Suppressor macrophage treated with lipopolysaccharide for 4 hours (primary cell): ENCODE measurements around the gene CCSER1.

Source experiments
- DNase-seq: peaks from one replicate; pipeline ENCODE4 v3.0.0-alpha.2; 2020

CCSER1 gene

DNA sequence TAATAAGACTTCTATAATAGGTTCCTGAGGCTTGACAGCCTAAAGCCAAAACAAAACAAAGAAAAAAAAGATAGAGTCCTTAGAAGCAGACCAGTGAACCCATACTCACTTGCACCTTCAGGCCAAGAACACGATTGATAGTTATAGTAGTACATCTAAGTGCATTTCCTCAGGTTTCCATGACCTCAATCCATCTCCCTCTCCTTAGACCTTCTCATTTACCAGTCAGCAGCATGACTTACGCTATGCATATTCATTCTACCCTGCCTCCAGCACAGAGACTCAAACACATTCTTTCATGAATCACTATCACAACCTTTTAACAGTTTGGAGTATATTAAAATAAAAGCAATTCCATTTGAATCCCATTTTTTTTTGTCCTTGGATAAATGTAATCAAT, 855.6 kb downstream of the CCSER1 start:
- DNase-seq = no peak

DNA sequence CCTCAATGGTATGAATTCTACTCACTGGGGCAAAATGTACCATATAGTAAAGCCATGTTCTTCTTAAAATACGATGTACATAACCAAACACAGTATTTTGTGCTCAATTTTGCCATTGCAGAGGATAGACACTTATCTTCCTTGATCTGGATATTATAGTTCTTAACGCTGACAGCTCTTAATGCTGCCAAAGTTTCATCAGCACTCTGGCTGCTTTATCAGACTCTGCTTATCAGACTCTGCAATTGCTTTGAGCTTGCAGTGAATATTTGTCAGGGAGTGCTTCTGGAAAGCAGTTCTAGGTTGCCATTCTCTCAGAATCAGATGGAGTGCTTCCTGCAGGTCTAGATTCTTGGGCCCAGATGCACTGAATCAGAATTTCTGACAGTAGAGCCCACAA, 863.1 kb downstream of the CCSER1 start:
- DNase-seq = no peak

DNA sequence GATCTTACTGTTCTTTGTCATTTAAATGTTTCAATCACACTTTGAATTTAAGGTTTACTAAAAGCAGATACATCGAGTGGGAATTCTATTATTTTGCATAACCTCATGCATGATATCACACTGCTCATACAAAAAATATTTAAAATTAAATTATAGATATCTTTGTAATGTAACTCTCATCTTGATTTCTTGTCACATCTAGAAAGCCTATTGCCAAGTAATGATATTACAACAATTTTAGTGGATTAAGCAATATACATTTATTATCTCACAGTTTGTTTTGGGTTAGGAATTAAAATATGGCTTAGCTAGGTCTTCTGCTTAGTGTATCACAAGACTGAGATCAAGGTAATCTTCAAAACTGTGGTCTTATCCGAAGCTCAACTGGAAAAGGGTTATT, 865.0 kb downstream of the CCSER1 start:
- no peak for DNase-seq

DNA sequence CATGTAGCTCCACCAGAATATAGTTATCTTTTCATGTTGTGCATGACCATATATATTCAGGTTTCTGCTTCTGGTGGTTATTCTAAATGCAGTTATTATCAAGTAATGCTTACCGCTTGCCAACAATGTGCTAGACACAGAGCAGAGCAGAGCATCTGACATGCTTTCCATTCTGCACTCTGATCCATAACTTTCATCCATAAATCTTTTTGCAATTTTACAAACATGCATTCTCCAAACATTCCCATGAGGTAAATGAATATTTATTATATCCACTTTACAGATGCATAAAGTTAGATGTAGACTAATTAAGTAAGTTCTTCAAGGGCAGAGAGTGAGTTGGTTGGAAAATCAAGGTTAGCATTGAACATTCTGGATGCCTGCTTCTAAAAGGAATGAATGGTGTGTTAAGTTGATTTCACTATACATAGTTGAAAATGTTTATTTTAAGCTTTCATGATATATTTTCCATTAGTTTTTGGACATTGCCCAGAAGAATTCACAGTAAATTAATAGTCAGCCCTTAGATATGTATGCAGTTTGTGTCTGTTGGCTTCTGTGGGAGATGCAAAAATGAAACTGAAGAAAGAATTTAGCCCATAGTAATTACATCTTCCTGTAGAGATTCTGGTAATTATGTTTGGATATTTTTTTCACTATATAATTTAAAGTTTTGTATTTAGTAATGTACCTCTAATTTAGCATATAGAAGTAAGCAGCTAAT, 867.8 kb downstream of the CCSER1 start:
- DNase-seq = no peak

DNA sequence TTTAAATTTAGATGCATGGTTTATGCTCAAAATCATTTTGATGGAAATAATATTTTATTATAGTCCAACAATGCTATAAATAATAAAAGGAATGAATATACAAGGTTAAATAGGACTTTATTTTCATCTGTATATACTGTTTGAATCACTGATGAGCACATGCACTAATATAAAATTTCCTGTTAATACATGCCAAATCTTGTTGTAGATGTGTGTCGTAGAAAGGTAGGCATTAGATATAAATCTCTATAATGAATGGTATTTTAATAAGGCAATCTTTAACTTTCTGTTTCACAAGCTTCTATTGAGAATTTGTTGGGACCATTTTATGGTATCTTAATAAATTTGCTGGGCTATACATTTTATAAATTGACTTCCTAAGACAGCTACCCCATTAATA, 868.8 kb downstream of the CCSER1 start:
- no peak for DNase-seq

DNA sequence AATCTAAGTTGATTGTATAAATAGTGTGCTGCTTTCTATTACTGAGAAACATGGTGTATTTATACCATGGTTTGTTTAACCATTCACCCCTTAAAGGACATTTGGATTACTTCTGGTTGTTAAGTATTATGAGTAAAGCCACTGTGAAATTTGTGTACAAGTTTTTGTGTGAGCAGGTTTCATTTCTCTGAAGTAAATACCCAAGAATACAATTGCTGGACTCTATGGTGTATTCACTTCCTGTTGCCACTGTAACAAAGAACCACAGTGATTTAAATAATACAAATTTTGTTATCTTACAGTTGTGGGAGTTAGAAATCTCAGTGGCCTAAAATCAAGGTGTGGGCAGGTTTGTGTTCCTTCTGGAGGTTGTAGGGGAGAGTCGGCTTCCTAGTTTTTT, 869.6 kb downstream of the CCSER1 start:
- DNase-seq = no peak

DNA sequence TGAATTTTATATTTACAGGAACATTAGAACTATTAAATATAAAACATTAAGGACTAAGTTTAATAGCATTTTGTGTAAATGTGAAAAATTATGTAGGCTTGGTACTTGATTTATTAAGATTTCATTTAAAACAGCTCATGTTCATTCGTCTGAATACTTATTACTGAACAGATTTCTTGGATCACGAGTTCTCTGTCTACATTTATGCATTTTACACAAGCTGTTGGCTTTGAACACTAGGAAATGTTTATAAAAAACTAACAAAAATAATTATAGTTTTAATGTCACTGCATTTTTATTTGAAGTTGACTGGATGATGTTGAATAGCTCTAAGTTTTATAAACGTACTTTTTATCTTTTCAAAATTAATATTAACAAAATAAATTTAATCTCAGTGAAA, 888.7 kb downstream of the CCSER1 start:
- no peak for DNase-seq

DNA sequence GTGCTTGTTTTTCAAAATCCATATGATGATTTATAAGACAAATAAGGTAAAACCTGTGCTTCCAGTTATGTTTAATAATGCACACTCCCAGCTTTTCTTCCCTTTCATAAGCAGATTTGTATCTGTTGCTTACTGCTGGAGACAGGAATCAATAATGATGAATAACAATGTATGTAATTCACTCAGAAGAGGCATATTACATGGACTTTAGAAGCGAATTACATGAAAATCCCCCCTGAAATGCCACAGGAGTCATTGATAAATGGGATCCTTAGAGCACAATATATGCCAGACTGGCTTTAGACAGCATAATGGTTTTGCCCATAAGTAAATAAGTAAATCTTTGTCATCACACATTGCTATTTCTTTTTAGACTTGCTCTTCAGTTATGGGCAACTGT, 892.3 kb downstream of the CCSER1 start:
- no peak for DNase-seq

DNA sequence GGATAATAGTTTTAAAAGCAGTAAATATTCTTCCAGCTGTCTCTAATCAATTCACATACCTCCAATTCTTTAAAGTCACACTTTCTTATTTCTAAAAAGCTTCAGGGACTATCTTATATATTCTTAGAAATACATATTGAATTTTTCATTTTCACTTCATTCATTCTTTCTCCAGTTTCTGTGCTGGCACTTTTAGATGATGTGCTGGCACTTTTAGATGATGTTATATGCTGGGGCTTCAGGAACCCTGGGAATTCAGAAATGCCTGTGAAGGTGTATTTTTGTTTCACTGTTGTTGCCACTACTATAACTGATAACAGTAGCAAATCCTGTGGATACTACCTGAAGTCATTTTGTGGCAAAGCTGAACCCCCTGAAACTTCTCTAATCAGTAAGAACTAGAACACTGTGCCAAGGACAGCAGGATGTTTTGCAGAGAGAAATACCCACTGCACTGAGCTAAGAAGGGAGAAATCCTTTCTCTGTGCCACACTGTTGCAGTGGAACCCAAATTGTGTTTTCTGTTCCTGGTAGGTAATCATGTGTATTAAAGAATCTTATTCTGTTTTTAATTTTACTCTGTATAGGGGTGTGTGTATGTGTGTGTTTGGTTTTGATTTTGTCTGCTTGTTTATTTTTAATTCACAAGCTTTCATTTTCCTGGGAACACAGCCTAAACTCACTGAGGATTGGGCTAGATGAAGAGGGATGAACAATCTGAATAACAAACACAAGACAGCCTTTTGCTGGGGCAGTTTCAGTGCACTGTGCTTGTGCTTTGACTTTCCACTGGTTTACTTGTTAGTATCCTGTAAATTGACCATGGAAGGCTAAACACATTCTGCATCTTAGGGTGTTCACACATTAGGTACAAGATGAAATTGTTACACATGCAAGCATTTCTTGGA, 898.3 kb downstream of the CCSER1 start:
- DNase-seq = no peak

DNA sequence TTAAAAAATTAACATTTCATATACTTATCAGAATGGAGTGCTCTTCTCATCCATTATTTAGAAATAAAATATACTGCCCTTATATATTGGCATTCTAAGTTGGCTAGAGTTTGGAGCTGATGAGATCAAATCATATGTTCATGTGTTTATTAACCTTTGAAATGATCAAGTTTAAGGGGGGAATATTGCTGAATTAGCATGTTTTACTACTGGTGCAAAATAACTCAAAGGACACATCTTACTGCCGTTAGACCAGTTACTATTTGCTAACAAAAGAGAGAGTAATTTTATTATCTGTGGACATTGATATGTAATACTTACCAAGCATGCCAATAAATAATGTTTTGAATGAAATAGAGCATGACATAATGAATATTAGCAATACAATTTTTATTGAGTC, 901.0 kb downstream of the CCSER1 start:
- no peak for DNase-seq

DNA sequence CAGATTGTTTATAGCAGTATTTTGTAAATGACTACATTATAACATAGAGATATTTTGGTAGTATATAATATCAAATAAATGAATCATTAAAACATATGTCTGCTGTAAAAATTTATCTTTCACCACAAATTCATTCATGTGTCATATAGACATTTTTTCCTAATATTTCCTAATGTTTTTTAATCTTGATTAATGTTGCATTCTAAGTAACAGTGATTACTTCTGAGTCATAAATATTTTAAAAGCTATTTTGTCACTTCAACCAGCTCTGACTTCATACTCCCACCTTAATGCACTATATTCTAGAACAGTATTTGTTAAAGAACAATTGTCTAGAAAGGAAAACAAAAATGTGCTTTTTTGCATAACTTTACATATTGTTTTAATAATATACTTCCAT, 904.6 kb downstream of the CCSER1 start:
- DNase-seq = no peak

DNA sequence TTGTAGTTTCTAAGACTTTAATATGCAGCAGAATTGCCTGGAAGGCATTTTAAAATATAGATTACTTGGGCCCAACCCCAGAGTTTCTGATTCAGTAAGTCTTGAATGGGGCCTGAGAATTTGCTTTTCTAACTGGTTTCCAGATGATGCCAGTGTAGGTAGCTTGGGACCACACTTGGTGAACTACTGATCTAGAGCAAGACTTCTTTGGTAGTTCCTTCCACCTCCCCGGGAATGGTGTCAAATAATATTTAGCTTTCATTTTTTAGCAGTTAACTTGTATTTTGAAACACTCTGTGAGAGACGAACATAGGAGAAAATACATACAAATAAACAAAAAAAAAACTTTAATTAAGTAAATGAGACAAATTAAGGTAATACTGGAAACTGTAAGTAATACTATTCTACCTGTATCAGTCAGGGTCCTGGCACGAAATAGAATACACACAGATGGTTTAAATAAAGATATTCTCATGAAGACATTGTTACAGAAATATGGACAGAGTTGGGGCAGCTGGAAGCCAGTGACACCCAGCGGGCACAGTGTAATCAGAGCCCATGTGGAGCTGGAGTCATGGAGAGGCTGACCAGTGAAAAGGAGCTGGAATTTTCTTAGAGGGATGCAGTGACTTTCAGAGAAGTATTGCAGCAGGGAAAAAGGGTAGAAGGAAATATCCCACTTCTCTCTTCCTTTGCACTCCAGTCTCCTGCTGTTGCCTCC, 905.7 kb downstream of the CCSER1 start:
- DNase-seq = no peak

DNA sequence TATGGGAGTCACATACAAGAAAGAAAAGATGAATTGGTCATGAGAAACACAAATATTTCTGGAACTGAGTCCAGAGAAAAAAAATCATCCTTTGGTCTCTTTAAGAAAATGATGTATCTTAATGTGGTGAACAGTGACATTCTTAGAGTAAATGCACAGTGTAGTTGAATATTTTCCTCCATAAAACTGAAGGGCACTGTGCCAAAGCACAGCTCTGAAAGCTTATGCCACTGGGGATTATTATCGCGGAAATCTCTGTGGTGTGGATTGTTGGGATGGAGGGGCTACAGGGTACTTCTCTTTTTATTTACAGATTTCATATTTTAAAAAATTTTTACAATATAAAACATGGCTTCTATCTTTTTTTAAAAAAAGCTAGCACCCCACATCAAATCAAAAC, 908.1 kb downstream of the CCSER1 start:
- DNase-seq = no peak

DNA sequence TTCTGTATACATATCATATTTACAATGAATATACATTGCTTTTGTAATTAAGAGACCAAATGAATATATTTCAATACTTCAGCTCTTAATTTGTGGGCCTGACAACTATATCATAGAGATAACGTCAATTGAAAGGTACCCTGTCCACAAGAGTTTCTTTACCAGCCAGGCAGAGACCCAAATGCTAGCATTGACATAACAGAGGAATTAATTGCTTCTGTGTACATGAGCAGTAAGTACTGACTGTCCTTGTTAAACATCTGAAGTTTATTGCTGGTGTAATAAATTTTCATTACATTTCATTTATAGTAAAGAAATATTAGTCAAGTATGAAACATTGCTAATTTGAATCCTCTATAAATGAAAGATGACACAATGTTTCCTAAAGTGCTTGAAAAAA, 910.8 kb downstream of the CCSER1 start:
- DNase-seq = no peak

DNA sequence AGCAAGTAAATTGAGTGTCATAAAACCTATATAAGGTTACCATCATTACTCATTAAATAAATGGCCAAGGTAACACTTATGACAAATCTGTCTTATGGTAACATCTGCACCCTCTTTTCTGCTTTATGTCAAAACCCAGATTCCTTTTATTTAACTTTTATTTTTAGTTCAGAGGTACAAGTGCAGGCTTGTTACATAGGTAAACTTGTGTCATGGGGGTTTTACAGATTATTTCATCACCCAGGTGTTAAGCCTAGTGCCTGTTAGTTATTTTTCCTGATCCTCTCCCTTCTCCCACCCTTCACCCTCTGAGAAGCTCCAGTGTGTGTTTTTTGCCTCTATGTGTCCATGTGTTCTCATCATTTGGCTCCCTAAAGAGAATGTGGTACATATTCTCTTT, 930.7 kb downstream of the CCSER1 start:
- DNase-seq = no peak

DNA sequence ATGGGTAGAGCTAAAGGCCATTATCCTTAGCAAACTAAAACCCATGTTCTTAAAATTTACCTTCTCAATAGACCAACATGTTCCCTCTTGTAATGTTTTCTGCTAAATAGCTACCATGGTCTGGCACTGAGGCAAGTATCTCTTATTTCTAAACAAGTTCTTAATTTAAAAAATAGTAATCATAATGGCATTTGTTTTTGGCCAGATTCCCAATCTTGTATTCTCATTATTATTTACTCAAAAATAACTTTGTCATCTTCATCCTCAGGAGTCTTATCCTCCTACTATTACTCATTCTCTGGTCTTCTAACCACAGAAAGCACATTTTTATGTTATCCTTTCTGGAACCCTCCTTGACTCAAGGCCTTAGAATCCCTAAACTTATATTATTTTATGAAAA, 931.2 kb downstream of the CCSER1 start:
- no peak for DNase-seq

DNA sequence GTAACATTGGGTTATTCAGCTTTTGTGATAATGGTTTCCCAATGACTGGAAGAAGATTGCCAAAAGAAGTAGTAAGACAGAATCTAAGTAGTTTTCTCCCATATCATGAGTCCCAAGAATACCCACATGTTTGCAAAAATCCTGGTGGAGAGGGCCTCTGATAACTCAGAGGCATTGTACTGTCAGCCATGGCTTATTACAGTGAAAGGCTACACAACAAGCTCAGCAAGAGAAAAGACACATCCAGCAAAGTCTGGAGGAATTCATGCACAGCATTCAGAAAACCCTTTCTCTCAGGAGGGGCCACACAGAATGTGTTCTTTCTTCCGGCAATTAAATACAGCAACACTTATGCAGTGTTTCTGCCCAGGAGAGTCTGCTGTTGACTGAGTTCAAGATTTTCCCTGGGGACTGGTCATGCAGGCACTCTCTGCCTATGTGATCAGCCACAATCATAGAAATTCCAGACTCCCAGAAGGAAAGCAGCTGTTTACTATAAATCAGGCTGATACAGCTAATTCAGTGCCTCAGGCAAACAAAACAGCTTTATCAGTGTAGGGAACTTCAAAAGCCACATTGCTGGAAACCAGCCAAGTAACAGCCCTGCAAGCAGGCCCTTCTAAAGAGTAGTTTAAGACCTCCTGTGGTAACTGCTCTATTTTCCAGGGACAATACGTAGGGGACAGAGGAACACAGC, 937.1 kb downstream of the CCSER1 start:
- peak; percentile 3 for DNase-seq

DNA sequence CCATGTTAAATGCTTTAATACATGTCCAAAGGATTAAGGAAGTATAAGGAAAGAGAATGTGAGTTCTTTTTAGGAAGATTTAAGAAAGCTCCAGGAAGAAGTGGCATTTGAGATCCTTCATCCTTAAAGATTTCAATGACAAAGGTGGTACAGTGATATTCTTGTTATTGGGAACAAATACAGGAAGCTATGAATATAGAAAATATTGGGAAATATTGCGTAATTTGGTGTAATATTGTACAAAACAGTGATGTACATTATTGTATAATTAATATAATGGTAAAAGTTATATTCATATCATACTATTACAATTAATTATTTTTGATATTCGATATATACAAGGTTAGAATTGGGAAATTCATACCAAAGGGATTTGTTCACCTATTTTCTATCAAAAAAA, 937.9 kb downstream of the CCSER1 start:
- no peak for DNase-seq

DNA sequence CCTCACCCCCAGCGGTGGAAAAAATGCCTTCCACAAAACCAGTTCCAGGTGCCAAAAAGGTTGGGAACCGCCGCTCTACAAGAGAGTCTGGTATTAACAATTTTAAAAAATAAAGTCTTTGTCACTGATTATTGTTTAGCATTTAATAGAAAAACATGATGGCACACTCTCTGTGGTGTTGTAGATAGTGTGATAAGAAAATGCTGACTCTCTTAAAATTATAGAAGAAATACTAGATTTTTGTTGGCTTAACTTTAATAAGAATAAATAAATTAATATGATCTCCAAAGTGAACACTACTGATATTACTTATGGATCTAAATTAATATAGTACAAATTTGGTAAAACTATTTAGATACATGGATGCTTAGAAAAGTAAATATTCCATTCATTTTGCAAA, 943.5 kb downstream of the CCSER1 start:
- no peak for DNase-seq

DNA sequence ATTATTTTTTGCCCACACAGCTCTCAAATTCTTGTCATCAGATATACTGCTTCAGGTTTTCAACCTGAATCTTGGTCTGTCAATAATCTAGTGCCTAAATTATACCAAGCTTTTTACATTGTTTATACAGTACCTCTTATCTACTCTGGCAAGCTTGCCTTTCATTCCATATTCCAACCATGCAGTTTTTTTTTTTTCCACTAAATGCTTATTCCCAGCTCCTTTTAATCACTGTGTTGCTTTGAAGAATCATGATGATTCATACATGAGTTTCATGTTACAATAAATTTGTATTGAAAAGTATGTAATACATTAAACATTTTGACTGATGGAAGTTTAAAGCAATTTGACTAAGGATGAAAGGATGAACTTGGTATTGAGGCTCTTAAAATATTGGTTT, 949.0 kb downstream of the CCSER1 start:
- DNase-seq = no peak

DNA sequence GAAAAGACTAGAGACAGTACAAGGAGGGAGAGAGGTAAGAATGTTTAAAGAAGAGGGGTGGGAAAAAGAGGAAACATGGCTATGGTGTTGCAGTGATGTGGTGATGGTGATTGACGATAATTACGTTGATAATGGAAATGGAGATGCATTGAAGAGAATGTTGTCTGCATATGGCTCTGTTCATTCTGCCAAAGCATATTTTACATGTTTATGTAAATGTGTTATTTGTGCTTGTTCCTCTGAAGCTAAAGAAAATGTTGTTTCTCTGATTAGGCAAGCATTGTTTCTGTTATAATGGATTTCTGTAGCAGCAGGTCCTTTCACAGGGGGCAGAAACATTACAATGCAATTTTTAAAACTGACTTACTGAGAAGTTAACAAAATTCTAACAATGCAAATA, 958.8 kb downstream of the CCSER1 start:
- no peak for DNase-seq

DNA sequence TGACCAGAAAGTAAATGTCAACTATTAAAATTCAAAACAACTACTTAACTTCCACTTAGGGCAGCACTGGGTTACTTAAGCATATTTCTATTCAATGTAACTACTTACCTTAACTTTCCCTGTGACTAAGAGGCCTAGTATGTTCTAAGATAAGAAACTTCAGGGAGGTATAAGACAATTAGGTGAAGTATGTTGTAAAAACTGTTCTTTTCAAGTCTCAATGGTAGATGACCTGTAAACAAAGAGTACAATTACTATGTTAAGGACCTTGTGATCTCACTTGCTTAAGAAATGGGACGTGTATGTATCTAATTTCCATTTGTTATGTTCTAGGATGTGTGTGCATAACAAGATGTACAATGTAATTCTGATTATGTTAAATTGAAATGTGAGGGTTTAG, 960.5 kb downstream of the CCSER1 start:
- no peak for DNase-seq

DNA sequence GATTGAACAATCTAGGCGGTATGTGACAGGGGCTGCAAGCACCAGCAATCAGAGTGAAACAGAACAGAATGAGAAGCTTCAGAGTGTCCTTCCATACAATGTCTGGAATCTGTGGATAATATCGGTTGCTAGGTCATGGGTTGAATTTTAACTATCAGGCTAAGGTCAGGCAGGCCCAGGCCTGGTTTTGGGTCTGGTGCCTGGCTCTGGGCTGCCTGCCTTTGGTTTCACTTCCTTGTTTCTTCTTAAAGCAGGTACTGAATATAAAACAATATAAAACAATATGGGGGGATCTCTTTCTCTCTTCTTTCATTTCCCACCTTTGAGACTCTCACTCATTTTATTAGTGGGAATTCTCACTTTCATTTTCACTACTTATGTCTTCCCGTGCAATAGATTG, 962.0 kb downstream of the CCSER1 start:
- no peak for DNase-seq
